ENCODE results near the gene MYRIP.

The MYRIP gene

GRCh38 chr3:39980781-39981180 lies 171.4 kb downstream of the MYRIP start:
- no peak overlapping the region for H3K4me2 ChIP-seq (ENCODE audit: low read length)
- no peaks in the 10 kb centered on the region for H4K20me1 ChIP-seq (ENCODE audit: insufficient read depth, low read length)
- peaks cover 6% of the 10 kb centered on the region for H3K4me1 ChIP-seq (ENCODE audit: low read length)
- H3K9me3 ChIP-seq (ENCODE audit: insufficient read depth, low read length), result no peaks in the 10 kb centered on the region
- no peak overlapping the region for H3K4me3 ChIP-seq (ENCODE audit: low read length)
- no peak overlapping the region for H3K9ac ChIP-seq (ENCODE audit: low read length)
- no peak overlapping the region for H3K27ac ChIP-seq (ENCODE audit: low read length)
- TF ChIP-seq CTCF (IDR thresholded peaks at IDR 0.05; ENCODE audit: low read depth, low read length) (no peak), EZH2phosphoT487 (IDR thresholded peaks at IDR 0.05; ENCODE audit: low read depth) (no peak)
- H3K36me3 ChIP-seq (replicated peaks; ENCODE audit: low read depth, low read length), result no peaks in the 10 kb centered on the region
- no peaks in the 10 kb centered on the region for H3K79me2 ChIP-seq (ENCODE audit: low read length)
- no peaks in the 10 kb centered on the region for H3K27me3 ChIP-seq (ENCODE audit: low read depth, low read length)
- no peak overlapping the region for H2AFZ ChIP-seq (ENCODE audit: low read depth, low read length)

GRCh38 chr3:39981547-39982184 lies 172.3 kb downstream of the MYRIP start:
- Histone ChIP-seq H3K4me1 (ENCODE audit: low read length) (peaks cover 6% of the 10 kb centered on the region), H3K4me2 (ENCODE audit: low read length) (no peak overlapping the region), H3K9me3 (ENCODE audit: insufficient read depth, low read length) (no peaks in the 10 kb centered on the region), H3K27ac (ENCODE audit: low read length) (no peak overlapping the region), H2AFZ (ENCODE audit: low read depth, low read length) (no peak overlapping the region), H3K79me2 (ENCODE audit: low read length) (no peaks in the 10 kb centered on the region), H3K27me3 (ENCODE audit: low read depth, low read length) (no peaks in the 10 kb centered on the region), H3K9ac (ENCODE audit: low read length) (no peak overlapping the region), H3K4me3 (ENCODE audit: low read length) (no peak overlapping the region), H3K36me3 (replicated peaks; ENCODE audit: low read depth, low read length) (no peaks in the 10 kb centered on the region), H4K20me1 (ENCODE audit: insufficient read depth, low read length) (no peaks in the 10 kb centered on the region)
- TF ChIP-seq EZH2phosphoT487 (IDR thresholded peaks at IDR 0.05; ENCODE audit: low read depth), result no peak
- TF ChIP-seq CTCF (IDR thresholded peaks at IDR 0.05; ENCODE audit: low read depth, low read length), result no peak

GRCh38 chr3:39982665-39983357 lies 173.4 kb downstream of the MYRIP start:
- no peak overlapping the region for H3K9ac ChIP-seq (ENCODE audit: low read length)
- no peaks in the 10 kb centered on the region for H3K36me3 ChIP-seq (replicated peaks; ENCODE audit: low read depth, low read length)
- no peak overlapping the region for H3K4me3 ChIP-seq (ENCODE audit: low read length)
- peaks cover 6% of the 10 kb centered on the region for H3K4me1 ChIP-seq (ENCODE audit: low read length)
- H3K9me3 ChIP-seq (ENCODE audit: insufficient read depth, low read length), result no peaks in the 10 kb centered on the region
- no peak for TF ChIP-seq EZH2phosphoT487 (IDR thresholded peaks at IDR 0.05; ENCODE audit: low read depth)
- TF ChIP-seq CTCF (IDR thresholded peaks at IDR 0.05; ENCODE audit: low read depth, low read length), result no peak
- H2AFZ ChIP-seq (ENCODE audit: low read depth, low read length), result no peak overlapping the region
- no peak overlapping the region for H3K4me2 ChIP-seq (ENCODE audit: low read length)
- H3K79me2 ChIP-seq (ENCODE audit: low read length), result no peaks in the 10 kb centered on the region
- no peak overlapping the region for H3K27ac ChIP-seq (ENCODE audit: low read length)
- H4K20me1 ChIP-seq (ENCODE audit: insufficient read depth, low read length), result no peaks in the 10 kb centered on the region
- no peaks in the 10 kb centered on the region for H3K27me3 ChIP-seq (ENCODE audit: low read depth, low read length)

- Histone ChIP-seq H3K36me3 (replicated peaks; ENCODE audit: low read depth, low read length) (no peaks in the 10 kb centered on the region), H3K4me2 (ENCODE audit: low read length) (no peak overlapping the region), H2AFZ (ENCODE audit: low read depth, low read length) (no peak overlapping the region), H3K27me3 (ENCODE audit: low read depth, low read length) (no peaks in the 10 kb centered on the region), H3K79me2 (ENCODE audit: low read length) (no peaks in the 10 kb centered on the region), H3K9ac (ENCODE audit: low read length) (no peak overlapping the region), H3K4me3 (ENCODE audit: low read length) (no peak overlapping the region), H4K20me1 (ENCODE audit: insufficient read depth, low read length) (no peaks in the 10 kb centered on the region), H3K4me1 (ENCODE audit: low read length) (no peaks in the 10 kb centered on the region), H3K9me3 (ENCODE audit: insufficient read depth, low read length) (no peaks in the 10 kb centered on the region), H3K27ac (ENCODE audit: low read length) (no peak overlapping the region)
- no peak for TF ChIP-seq EZH2phosphoT487 (IDR thresholded peaks at IDR 0.05; ENCODE audit: low read depth)
- TF ChIP-seq CTCF (IDR thresholded peaks at IDR 0.05; ENCODE audit: low read depth, low read length), result no peak
Observed at GRCh38 chr3:39989746-39990145, 180.3 kb downstream of the MYRIP start.

All from OCI-LY3 (cell line).